ENCODE data around the gene KIF22.

GRCh38 chr16:29744541-29745101 is 45.9 kb upstream of the KIF22 start:
- no peak for TF ChIP-seq POLR2A (IDR thresholded peaks at IDR 0.05)
- TF ChIP-seq, protein P1, sequence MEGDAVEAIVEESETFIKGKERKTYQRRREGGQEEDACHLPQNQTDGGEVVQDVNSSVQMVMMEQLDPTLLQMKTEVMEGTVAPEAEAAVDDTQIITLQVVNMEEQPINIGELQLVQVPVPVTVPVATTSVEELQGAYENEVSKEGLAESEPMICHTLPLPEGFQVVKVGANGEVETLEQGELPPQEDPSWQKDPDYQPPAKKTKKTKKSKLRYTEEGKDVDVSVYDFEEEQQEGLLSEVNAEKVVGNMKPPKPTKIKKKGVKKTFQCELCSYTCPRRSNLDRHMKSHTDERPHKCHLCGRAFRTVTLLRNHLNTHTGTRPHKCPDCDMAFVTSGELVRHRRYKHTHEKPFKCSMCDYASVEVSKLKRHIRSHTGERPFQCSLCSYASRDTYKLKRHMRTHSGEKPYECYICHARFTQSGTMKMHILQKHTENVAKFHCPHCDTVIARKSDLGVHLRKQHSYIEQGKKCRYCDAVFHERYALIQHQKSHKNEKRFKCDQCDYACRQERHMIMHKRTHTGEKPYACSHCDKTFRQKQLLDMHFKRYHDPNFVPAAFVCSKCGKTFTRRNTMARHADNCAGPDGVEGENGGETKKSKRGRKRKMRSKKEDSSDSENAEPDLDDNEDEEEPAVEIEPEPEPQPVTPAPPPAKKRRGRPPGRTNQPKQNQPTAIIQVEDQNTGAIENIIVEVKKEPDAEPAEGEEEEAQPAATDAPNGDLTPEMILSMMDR (IDR thresholded peaks at IDR 0.05), result no peak

Measured in right lobe of liver (tissue), 4 donors.